Measurements from ENCODE around the gene UVRAG.

UVRAG gene

GRCh38 chr11:75812542-75813040 is 2.4 kb upstream of the UVRAG start:
- in situ Hi-C loops (cut with HindIII; ENCODE audit: low sequenced_read_pairs), result no loop called here
- no peak overlapping the region for H3K4me3 ChIP-seq (ENCODE audit: low read depth, low read length)
- no peak for TF ChIP-seq CTCF (IDR thresholded peaks at IDR 0.05; ENCODE audit: low read depth, low read length, missing control alignments)
- no peak for DNase-seq (ENCODE audit: low read depth)

GRCh38 chr11:75813124-75813523 is 1.9 kb upstream of the UVRAG start:
- in situ Hi-C loops (cut with HindIII; ENCODE audit: low sequenced_read_pairs), result no loop called here
- no peak overlapping the region for H3K4me3 ChIP-seq (ENCODE audit: low read depth, low read length)
- TF ChIP-seq CTCF (IDR thresholded peaks at IDR 0.05; ENCODE audit: low read depth, low read length, missing control alignments), result no peak
- no peak for DNase-seq (ENCODE audit: low read depth)

GRCh38 chr11:75813622-75814039 is 1.4 kb upstream of the UVRAG start:
- H3K4me3 ChIP-seq (ENCODE audit: low read depth, low read length), result no peak overlapping the region
- no peak for TF ChIP-seq CTCF (IDR thresholded peaks at IDR 0.05; ENCODE audit: low read depth, low read length, missing control alignments)
- DNase-seq (ENCODE audit: low read depth), result no peak
- in situ Hi-C loops (cut with HindIII; ENCODE audit: low sequenced_read_pairs), result no loop called here

GRCh38 chr11:75814363-75814676 is 690 bp upstream of the UVRAG start:
- no peak for TF ChIP-seq CTCF (IDR thresholded peaks at IDR 0.05; ENCODE audit: low read depth, low read length, missing control alignments)
- peak overlapping the region; percentile 93 for H3K4me3 ChIP-seq (ENCODE audit: low read depth, low read length)
- no peak for DNase-seq (ENCODE audit: low read depth)
- in situ Hi-C loops (cut with HindIII; ENCODE audit: low sequenced_read_pairs), result no loop called here

GRCh38 chr11:75815345-75816168 is 547 bp downstream of the UVRAG start:
- no peak for DNase-seq (ENCODE audit: low read depth)
- H3K4me3 ChIP-seq (ENCODE audit: low read depth, low read length), result peak overlapping the region; percentile 93
- TF ChIP-seq CTCF (IDR thresholded peaks at IDR 0.05; ENCODE audit: low read depth, low read length, missing control alignments), result no peak
- in situ Hi-C loops (cut with HindIII; ENCODE audit: low sequenced_read_pairs), result no loop called here

GRCh38 chr11:75816561-75817239 is 1.7 kb downstream of the UVRAG start:
- in situ Hi-C loops (cut with HindIII; ENCODE audit: low sequenced_read_pairs), result no loop called here
- DNase-seq (ENCODE audit: low read depth), result no peak
- peak overlapping the region; percentile 93 for H3K4me3 ChIP-seq (ENCODE audit: low read depth, low read length)
- TF ChIP-seq CTCF (IDR thresholded peaks at IDR 0.05; ENCODE audit: low read depth, low read length, missing control alignments), result no peak
